ENCODE measurements around the gene SLC12A7. TPM values are rescaled to one million over a fixed set of nuclear protein-coding genes. Genes with fewer than 3 reads are reported as not detected.

SLC12A7 gene
- total RNA-seq, 4 donors from 2014 or later: 87.2 to 182 (median 116) TPM

DNA sequence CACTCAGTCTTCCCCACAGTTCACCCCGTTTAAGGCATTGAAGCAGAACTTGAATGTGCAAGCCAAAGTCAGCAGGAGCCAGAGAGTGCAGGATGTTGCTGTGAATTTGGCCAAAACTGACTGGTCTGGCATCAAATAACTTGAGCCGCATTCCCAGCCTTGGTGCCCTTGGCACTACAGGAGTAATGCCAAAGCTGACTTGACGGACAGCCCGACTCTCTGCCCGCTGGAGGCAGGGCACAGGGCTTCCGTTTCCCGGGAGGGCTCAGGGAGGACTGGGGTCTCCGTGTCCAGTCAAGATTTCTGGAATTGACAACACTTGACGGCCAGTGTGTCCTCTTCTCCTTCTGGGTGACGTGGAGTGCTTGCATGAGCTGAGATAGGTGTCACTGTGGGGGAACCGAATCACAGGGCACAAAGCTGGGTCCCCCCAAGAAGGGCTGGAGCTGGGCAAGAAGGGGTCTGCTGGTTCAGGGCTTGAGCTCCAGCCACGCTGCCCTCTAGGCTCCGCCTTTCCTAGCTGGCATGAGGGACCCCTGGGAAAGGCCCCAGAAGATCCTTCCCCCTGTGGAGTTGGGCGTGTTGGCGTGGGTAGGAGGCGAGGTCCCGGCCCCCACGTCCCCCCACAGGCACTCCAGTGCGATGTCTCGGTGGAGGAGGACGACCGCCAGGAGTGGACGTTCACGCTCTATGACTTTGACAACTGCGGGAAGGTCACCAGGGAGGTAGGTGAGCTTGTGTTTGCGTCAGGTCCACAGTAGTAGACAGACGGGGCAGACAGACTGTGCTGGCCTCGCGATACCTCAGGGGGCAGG, 78.0 kb downstream of the SLC12A7 start:
- H3K4me3 ChIP-seq: no peak overlapping the region
- H3K36me3 ChIP-seq: no peaks in the 10 kb centered on the region
- no peak for DNase-seq
- no peaks in the 10 kb centered on the region for H3K9me3 ChIP-seq
- H3K27me3 ChIP-seq: no peaks in the 10 kb centered on the region
- TF ChIP-seq, protein P1, sequence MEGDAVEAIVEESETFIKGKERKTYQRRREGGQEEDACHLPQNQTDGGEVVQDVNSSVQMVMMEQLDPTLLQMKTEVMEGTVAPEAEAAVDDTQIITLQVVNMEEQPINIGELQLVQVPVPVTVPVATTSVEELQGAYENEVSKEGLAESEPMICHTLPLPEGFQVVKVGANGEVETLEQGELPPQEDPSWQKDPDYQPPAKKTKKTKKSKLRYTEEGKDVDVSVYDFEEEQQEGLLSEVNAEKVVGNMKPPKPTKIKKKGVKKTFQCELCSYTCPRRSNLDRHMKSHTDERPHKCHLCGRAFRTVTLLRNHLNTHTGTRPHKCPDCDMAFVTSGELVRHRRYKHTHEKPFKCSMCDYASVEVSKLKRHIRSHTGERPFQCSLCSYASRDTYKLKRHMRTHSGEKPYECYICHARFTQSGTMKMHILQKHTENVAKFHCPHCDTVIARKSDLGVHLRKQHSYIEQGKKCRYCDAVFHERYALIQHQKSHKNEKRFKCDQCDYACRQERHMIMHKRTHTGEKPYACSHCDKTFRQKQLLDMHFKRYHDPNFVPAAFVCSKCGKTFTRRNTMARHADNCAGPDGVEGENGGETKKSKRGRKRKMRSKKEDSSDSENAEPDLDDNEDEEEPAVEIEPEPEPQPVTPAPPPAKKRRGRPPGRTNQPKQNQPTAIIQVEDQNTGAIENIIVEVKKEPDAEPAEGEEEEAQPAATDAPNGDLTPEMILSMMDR (IDR thresholded peaks at IDR 0.05): no peak
- TF ChIP-seq POLR2A (IDR thresholded peaks at IDR 0.05): no peak
- H3K27ac ChIP-seq: no peak overlapping the region
- no peaks in the 10 kb centered on the region for H3K4me1 ChIP-seq

- Histone ChIP-seq H3K27ac (no peak overlapping the region), H3K27me3 (no peaks in the 10 kb centered on the region), H3K9me3 (no peaks in the 10 kb centered on the region), H3K4me3 (no peak overlapping the region), H3K36me3 (no peaks in the 10 kb centered on the region), H3K4me1 (no peaks in the 10 kb centered on the region)
- no peak for TF ChIP-seq POLR2A (IDR thresholded peaks at IDR 0.05)
- TF ChIP-seq, protein P1 (IDR thresholded peaks at IDR 0.05): no peak
- DNase-seq: no peak
Observed at GRCh38 chr5:1033178-1033577, 78.7 kb downstream of the SLC12A7 start.

GRCh38 chr5:1032551-1033027, 79.3 kb downstream of the SLC12A7 start:
- no peaks in the 10 kb centered on the region for H3K4me1 ChIP-seq
- no peaks in the 10 kb centered on the region for H3K9me3 ChIP-seq
- H3K36me3 ChIP-seq: no peaks in the 10 kb centered on the region
- no peak for TF ChIP-seq POLR2A (IDR thresholded peaks at IDR 0.05)
- TF ChIP-seq, protein P1 (IDR thresholded peaks at IDR 0.05): no peak
- H3K27me3 ChIP-seq: no peaks in the 10 kb centered on the region
- no peak for DNase-seq
- no peak overlapping the region for H3K27ac ChIP-seq
- no peak overlapping the region for H3K4me3 ChIP-seq

GRCh38 chr5:1032011-1032410, 79.9 kb downstream of the SLC12A7 start:
- Histone ChIP-seq H3K36me3 (no peaks in the 10 kb centered on the region), H3K9me3 (no peaks in the 10 kb centered on the region), H3K4me3 (no peak overlapping the region), H3K4me1 (no peaks in the 10 kb centered on the region), H3K27ac (no peak overlapping the region), H3K27me3 (no peaks in the 10 kb centered on the region)
- no peak for TF ChIP-seq POLR2A (IDR thresholded peaks at IDR 0.05)
- TF ChIP-seq, protein P1 (IDR thresholded peaks at IDR 0.05): no peak
- no peak for DNase-seq

GRCh38 chr5:1031306-1031959, 80.4 kb downstream of the SLC12A7 start:
- DNase-seq: no peak

More at GRCh38 chr5:1031306-1031959, 80.4 kb downstream of the SLC12A7 start:
- H3K4me1 ChIP-seq: no peaks in the 10 kb centered on the region
- TF ChIP-seq POLR2A (IDR thresholded peaks at IDR 0.05): no peak
- TF ChIP-seq, protein P1 (IDR thresholded peaks at IDR 0.05): no peak
- no peaks in the 10 kb centered on the region for H3K36me3 ChIP-seq
- no peak overlapping the region for H3K27ac ChIP-seq
- H3K4me3 ChIP-seq: no peak overlapping the region
- no peaks in the 10 kb centered on the region for H3K27me3 ChIP-seq
- no peaks in the 10 kb centered on the region for H3K9me3 ChIP-seq
